HG03025 (cell line): ENCODE results near the gene MTFR1L.

Source experiments
- ATAC-seq: cut with Tn5 transposase; IDR thresholded peaks from one replicate; pipeline ENCODE4 v1.9.1; 2021; ENCODE audit warnings: mild to moderate bottlenecking, moderate library complexity; ENCODE audit not compliant: unreplicated experiment, low FRiP score

MTFR1L gene

GRCh38 chr1:25858906-25859789 is 39.4 kb downstream of the MTFR1L start, which contains the start of gene AUNIP:
AUNIP (minus strand) TSS chr1:25859457; CDS start chr1:25859357, 100 bp downstream.
- peak; percentile 73 for ATAC-seq

- ATAC-seq = no peak
Measured at GRCh38 chr1:25861316-25862286, 41.8 kb downstream of the MTFR1L start.

- ATAC-seq = no peak
Measured at GRCh38 chr1:25862785-25863485, 43.2 kb downstream of the MTFR1L start.

GRCh38 chr1:25863486-25864262 is 43.9 kb downstream of the MTFR1L start:
- ATAC-seq = no peak

- no peak for ATAC-seq
Measured at GRCh38 chr1:25864434-25864833, 44.7 kb downstream of the MTFR1L start.

GRCh38 chr1:25866288-25866687 is 46.5 kb downstream of the MTFR1L start:
- no peak for ATAC-seq

GRCh38 chr1:25867210-25867991 is 47.6 kb downstream of the MTFR1L start:
- no peak for ATAC-seq

GRCh38 chr1:25869909-25870606 is 50.3 kb downstream of the MTFR1L start:
- no peak for ATAC-seq

DNA sequence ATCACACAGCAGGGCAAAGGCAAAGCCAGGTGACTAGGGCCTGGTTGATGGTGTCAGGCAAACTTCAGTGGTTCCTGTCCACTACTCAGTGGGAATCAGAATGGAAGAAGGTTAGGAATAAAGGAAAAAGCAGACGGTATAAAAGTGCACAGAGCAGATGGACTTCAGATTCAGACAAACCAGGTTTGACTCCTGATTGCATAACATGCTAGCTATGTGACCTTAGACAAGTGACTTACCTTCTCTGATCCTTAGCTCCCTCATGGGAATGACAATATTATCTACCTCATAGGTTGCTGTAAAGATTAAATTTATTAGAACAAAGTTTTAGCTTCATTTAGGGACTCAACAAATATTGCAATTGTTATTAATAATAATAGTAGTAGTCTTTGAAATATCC is 50.9 kb downstream of the MTFR1L start:
- ATAC-seq = no peak

- no peak for ATAC-seq
Measured at GRCh38 chr1:25871086-25871703, 51.4 kb downstream of the MTFR1L start.

GRCh38 chr1:25871704-25872494 is 52.1 kb downstream of the MTFR1L start:
- no peak for ATAC-seq

- no peak for ATAC-seq
Measured at GRCh38 chr1:25872713-25873112, 53.0 kb downstream of the MTFR1L start.

DNA sequence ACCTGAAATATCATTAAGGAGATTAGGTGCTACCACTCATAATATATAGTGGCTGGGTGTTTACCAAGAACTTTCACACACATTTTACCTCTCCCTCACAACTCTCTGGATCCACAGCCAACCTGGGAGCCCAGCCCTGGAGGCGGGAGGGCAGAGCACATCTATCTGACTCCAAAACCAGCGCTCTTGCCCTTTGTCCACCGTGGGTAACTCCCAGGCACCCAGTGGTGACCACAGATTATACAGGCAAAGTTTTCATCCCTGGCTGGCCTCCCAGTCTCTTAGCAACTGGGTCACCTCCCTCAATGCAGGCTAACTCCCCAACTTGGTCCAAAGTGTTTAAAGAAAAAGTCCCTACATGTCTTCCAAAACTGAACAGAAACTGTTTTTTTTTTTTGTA is 53.4 kb downstream of the MTFR1L start:
- no peak for ATAC-seq

DNA sequence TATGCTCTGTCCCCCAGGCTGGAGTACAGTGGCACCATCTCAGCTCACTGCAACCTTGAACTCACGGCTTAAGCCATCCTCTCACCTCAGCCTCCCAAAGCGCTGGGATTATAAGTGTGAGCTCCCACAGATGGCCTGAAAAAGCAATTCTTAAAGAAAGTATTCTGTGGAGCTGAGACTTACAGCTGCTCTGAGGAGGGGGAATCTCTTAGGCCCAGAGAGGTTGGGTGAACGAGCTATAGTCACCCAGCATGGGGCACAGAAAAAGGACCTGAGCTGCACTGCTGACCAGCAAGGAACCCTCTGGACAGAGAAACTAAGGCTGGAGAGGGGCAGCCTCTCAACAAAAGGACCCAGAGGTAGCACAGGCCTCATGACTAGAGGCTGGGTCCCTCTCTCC is 54.5 kb downstream of the MTFR1L start:
- no peak for ATAC-seq

GRCh38 chr1:25874635-25875153 is 54.9 kb downstream of the MTFR1L start:
- no peak for ATAC-seq

DNA sequence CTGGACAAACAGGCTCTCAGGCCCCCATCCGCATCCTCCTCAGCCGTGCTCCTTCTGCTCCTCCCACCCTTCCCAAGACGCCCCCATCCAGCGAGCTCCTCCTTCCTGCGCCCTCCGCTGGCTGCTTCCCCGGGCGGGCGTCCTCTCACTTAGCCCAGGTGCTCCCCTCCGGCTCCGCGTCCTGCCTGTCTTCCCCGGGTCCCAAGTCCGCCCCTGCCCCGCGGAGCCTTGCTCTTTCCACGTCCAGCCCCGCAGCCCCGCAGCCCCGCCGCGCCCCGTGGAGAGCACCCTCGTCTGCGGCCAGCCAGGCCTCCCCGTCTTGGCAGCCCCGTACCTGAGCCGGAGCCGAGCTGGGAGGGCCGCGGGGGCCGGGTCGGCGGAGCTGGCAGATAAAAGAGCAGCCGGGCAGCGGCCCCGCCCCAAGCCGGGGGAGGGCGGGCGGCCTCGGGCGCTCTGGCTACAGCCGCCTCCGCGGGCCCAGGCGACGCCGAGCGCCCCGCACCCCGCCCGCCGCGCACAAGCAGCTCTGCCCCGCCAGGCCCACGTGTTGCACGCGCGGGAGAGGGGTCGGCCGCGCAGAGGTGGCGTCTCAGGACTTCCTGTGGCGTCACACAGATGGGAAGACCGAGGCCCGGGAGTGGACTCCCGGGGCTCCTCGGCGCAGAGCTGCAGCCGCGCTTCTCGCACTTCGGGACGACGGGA is 55.6 kb downstream of the MTFR1L start, which contains the start of gene PAQR7:
Gene PAQR7, minus strand, starts transcription at position 555 of the 702 bp plus-strand sequence. CDS start 11,869 bp downstream, outside the sequence.
- ATAC-seq = no peak
